Peyer's patch (tissue), 4 donors: ENCODE data around the gene SPATA33.

Experiments
- POLR2A ChIP-seq, 2 donors: fragments of 450-650 bp; IDR thresholded peaks; one replicate each; pipeline ENCODE4 v1.5.1; 2017; ENCODE audit warnings: antibody characterized with exemption in 2 of 2, mild to moderate bottlenecking in 2 of 2, moderate library complexity in 2 of 2
- TF ChIP-seq, protein P1 (sequence below), 6 experiments: fragments of 450-650 bp in 4 of 6; fragments of 200-600 bp in 2 of 6; sonication (generic) in 1 of 6; IDR thresholded peaks; one replicate each; pipeline ENCODE4 v1.5.1; 2017 to 2019; ENCODE audit warnings: antibody characterized with exemption in 6 of 6, mild to moderate bottlenecking in 3 of 6, moderate library complexity in 1 of 6

DNA sequence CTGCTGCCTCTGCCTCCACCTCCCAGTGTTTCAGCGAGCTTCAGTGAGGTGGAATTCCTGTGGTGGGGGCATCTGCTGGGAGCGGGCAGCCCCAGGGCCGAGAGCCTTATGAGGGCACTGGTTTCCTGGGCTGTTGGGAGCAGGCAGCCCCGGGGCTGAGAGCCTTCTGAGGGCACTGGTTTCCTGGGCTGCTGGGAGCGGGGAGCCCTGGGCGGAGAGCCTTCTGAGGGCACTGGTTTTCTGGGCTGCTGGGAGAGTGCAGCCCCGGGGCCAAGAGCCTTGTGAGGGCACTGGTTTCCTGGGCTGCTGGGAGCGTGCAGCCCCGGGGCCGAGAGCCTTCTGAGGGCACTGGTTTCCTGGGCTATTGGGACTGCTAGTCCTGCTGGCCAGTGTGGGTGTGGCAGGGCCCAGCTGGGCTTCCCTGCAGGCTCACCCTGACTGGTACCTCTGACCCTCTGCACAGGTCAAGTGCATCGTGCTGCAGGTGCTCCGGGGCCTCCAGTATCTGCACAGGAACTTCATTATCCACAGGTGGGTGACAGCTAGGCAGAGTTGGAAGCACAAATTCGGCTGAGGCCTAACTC lies 34.4 kb downstream of the SPATA33 start:
- no peak for TF ChIP-seq POLR2A (IDR thresholded peaks at IDR 0.05)
- TF ChIP-seq, protein P1, sequence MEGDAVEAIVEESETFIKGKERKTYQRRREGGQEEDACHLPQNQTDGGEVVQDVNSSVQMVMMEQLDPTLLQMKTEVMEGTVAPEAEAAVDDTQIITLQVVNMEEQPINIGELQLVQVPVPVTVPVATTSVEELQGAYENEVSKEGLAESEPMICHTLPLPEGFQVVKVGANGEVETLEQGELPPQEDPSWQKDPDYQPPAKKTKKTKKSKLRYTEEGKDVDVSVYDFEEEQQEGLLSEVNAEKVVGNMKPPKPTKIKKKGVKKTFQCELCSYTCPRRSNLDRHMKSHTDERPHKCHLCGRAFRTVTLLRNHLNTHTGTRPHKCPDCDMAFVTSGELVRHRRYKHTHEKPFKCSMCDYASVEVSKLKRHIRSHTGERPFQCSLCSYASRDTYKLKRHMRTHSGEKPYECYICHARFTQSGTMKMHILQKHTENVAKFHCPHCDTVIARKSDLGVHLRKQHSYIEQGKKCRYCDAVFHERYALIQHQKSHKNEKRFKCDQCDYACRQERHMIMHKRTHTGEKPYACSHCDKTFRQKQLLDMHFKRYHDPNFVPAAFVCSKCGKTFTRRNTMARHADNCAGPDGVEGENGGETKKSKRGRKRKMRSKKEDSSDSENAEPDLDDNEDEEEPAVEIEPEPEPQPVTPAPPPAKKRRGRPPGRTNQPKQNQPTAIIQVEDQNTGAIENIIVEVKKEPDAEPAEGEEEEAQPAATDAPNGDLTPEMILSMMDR (IDR thresholded peaks at IDR 0.05): no peak
